Liver (tissue), 9 donors: ENCODE results near the gene PHOX2A. TPM values are rescaled to one million over a fixed set of nuclear protein-coding genes. Genes with fewer than 3 reads are reported as not detected.

ENCODE experiments used
- DNase-seq: peaks from one replicate; pipeline ENCODE4 v3.0.0-alpha.2; 2017; ENCODE audit warnings: low spot score
- H3K27ac ChIP-seq, 2 donors: one replicate each; pipeline ENCODE4 v1.7.0; 2013; ENCODE audit warnings: inconsistent platforms in 2 of 2, low read length in 2 of 2, control low read depth in 1 of 2, low read depth in 1 of 2, mild to moderate bottlenecking in 1 of 2
- H3K27me3 ChIP-seq, 4 donors: one replicate each; pipeline versions ENCODE4 v1.6.1 to v1.7.0; 2013; ENCODE audit warnings: low read length in 3 of 4, inconsistent platforms in 1 of 4, mild to moderate bottlenecking in 1 of 4, moderate library complexity in 1 of 4; ENCODE audit not compliant: control insufficient read depth in 4 of 4, insufficient read depth in 4 of 4
- H3K36me3 ChIP-seq, 4 donors: one replicate each; pipeline versions ENCODE4 v1.6.1 to v1.7.0; 2013; ENCODE audit warnings: low read length in 3 of 4, mild to moderate bottlenecking in 3 of 4, low read depth in 1 of 4, moderate library complexity in 1 of 4; ENCODE audit not compliant: control insufficient read depth in 4 of 4, insufficient read depth in 3 of 4
- H3K4me1 ChIP-seq, 4 donors: one replicate each; pipeline versions ENCODE4 v1.6.1 to v1.7.0; 2013; ENCODE audit warnings: low read length in 3 of 4, mild to moderate bottlenecking in 3 of 4, moderate library complexity in 1 of 4; ENCODE audit not compliant: control insufficient read depth in 4 of 4, insufficient read depth in 4 of 4
- H3K4me3 ChIP-seq, 3 donors: one replicate each; pipeline versions ENCODE4 v1.6.1 to v1.7.0; 2013; ENCODE audit warnings: low read length in 3 of 3, control low read depth in 1 of 3, low read depth in 1 of 3, mild to moderate bottlenecking in 1 of 3
- H3K9ac ChIP-seq, 2 donors: one replicate each; pipeline ENCODE4 v1.7.0; 2013; ENCODE audit warnings: low read length in 2 of 2, mild to moderate bottlenecking in 2 of 2, moderate library complexity in 2 of 2, control low read depth in 1 of 2, low read depth in 1 of 2
- H3K9me3 ChIP-seq, 4 donors: one replicate each; pipeline versions ENCODE4 v1.6.1 to v1.7.0; 2013; ENCODE audit warnings: low read length in 3 of 4; ENCODE audit not compliant: control insufficient read depth in 4 of 4
- ATF3 ChIP-seq: IDR thresholded peaks from 2 replicates; pipeline ENCODE4 v1.6.1; 2016; ENCODE audit warnings: antibody characterized with exemption
- CTCF ChIP-seq: fragments of 150-350 bp; IDR thresholded peaks from 2 replicates; pipeline ENCODE4 v1.5.1; 2017; ENCODE audit warnings: improper control_type of control experiment, low read depth, low read length; ENCODE audit not compliant: missing input control
- FOXA1 ChIP-seq: IDR thresholded peaks from 2 replicates; pipeline ENCODE4 v1.6.1; 2016; ENCODE audit warnings: antibody characterized with exemption
- FOXA2 ChIP-seq: IDR thresholded peaks from 2 replicates; pipeline ENCODE4 v1.6.1; 2016; ENCODE audit warnings: antibody characterized with exemption
- GABPA ChIP-seq, 2 donors: IDR thresholded peaks in 1 of 2; conservative IDR thresholded peaks in 1 of 2; 2 replicates each; pipeline ENCODE4 v1.6.1; 2016; ENCODE audit warnings: antibody characterized with exemption in 2 of 2, mild to moderate bottlenecking in 1 of 2, moderate library complexity in 1 of 2
- HNF4A ChIP-seq, 2 donors: conservative IDR thresholded peaks; 2 replicates each; pipeline ENCODE4 v1.6.1; 2016; ENCODE audit warnings: antibody characterized with exemption in 2 of 2, mild to moderate bottlenecking in 2 of 2
- HNF4G ChIP-seq: IDR thresholded peaks from 2 replicates; pipeline ENCODE4 v1.6.1; 2016; ENCODE audit warnings: antibody characterized with exemption
- JUND ChIP-seq, 2 donors: IDR thresholded peaks; 2 replicates each; pipeline ENCODE4 v1.6.1; 2016; ENCODE audit warnings: antibody characterized with exemption in 2 of 2
- MAX ChIP-seq: IDR thresholded peaks from 2 replicates; pipeline ENCODE4 v1.6.1; 2016; ENCODE audit warnings: antibody characterized with exemption
- NR2F2 ChIP-seq: IDR thresholded peaks from 2 replicates; pipeline ENCODE4 v1.6.1; 2016; ENCODE audit warnings: antibody characterized with exemption
- RAD21 ChIP-seq, 2 donors: IDR thresholded peaks; 2 replicates each; pipeline ENCODE4 v1.6.1; 2016; ENCODE audit warnings: antibody characterized with exemption in 2 of 2, mild to moderate bottlenecking in 2 of 2
- REST ChIP-seq: IDR thresholded peaks from 2 replicates; pipeline ENCODE4 v1.6.1; 2016; ENCODE audit warnings: antibody characterized with exemption, mild to moderate bottlenecking
- RXRA ChIP-seq, 2 donors: IDR thresholded peaks; 2 replicates each; pipeline ENCODE4 v1.6.1; 2017 to 2018; ENCODE audit warnings: antibody characterized with exemption in 2 of 2, mild to moderate bottlenecking in 1 of 2
- SP1 ChIP-seq: IDR thresholded peaks from 2 replicates; pipeline ENCODE4 v1.6.1; 2018; ENCODE audit warnings: antibody characterized with exemption, mild to moderate bottlenecking
- YY1 ChIP-seq: IDR thresholded peaks from 2 replicates; pipeline ENCODE4 v1.6.1; 2016; ENCODE audit warnings: antibody characterized with exemption, mild to moderate bottlenecking
- ZBTB33 ChIP-seq: IDR thresholded peaks from 2 replicates; pipeline ENCODE4 v1.6.1; 2016; ENCODE audit warnings: antibody characterized with exemption
- WGBS: extraction: QIAGEN DNeasy Blood & Tissue Kit; methylation state at CpG from one replicate; pipeline ENCODE4 v1.1.7; 2013; 5-methylcytosine and 5-hydroxymethylcytosine counted together
- polyA plus RNA-seq, 2 donors: library from polyadenylated mRNA; stranded (reverse) in 1 of 2; unstranded in 1 of 2; fragments of 200-250 nt in 1 of 2; fragments of >200 nt in 1 of 2; fragmentation: Nextera tagmentation in 1 of 2; extraction: Ambion mirVana in 1 of 2; gene quantifications; one replicate each; pipeline versions ENCODE4 v1.2.1 to v1.2.3, GENCODE V29; 2013 to 2015
- total RNA-seq, 2 donors: library from RNA; depleted of rRNA; stranded (reverse); fragments of >200 nt; gene quantifications; one replicate each; pipeline ENCODE4 v1.2.3, GENCODE V29; 2014
- donor health status: healthy.
- donor health status: healthy.
- donor health status: healthy.
- donor health status: healthy.
- donor health status: healthy.

Gene PHOX2A
- total RNA-seq (not detected), polyA plus RNA-seq (not detected)

- 5% methylated on average over 37 of the region's 37 CpGs for WGBS
- Histone ChIP-seq H3K9ac (no peak within 1 kb of the TSS), H3K4me1 (peaks cover 9 to 17% (median 13%) of the 10 kb centered on the region in 4 donors), H3K36me3 (no peaks in the 10 kb centered on the region), H3K4me3 (peak within 1 kb of the TSS in 1 of 3 donors; percentile 3), H3K27ac (no peak within 1 kb of the TSS), H3K27me3 (peaks cover 0 to 22% (median 11%) of the 10 kb centered on the region in 4 donors), H3K9me3 (no peaks in the 10 kb centered on the region)
- no peak for DNase-seq
- TF ChIP-seq NR2F2 (no peak), CTCF (no peak), YY1 (no peak), GABPA (IDR thresholded peaks at IDR 0.05 in 1 of 2, conservative IDR thresholded peaks at IDR 0.05 in 1 of 2) (no peak), ZBTB33 (no peak), RAD21 (IDR thresholded peaks at IDR 0.05) (no peak), REST (no peak)
Measured at GRCh38 chr11:72244060-72244360, at the start of gene PHOX2A. Gene PHOX2A, minus strand, starts transcription at chr11:72244176. Its CDS starts 172 bp downstream, at chr11:72244004.

GRCh38 chr11:72293391-72293790 is 49.4 kb upstream of the PHOX2A start:
- peaks cover 5 to 30% (median 12%) of the 10 kb centered on the region in 4 donors for H3K36me3 ChIP-seq
- 97% methylated on average over 14 of the region's 14 CpGs for WGBS
- H3K4me3 ChIP-seq: no peak overlapping the region
- H3K9ac ChIP-seq: no peak overlapping the region
- DNase-seq: no peak
- no peaks in the 10 kb centered on the region for H3K27me3 ChIP-seq
- H3K27ac ChIP-seq: no peak overlapping the region
- TF ChIP-seq YY1 (no peak), MAX (no peak), GABPA (IDR thresholded peaks at IDR 0.05 in 1 of 2, conservative IDR thresholded peaks at IDR 0.05 in 1 of 2) (no peak), FOXA2 (no peak), RXRA (IDR thresholded peaks at IDR 0.05) (no peak), REST (no peak), HNF4G (no peak), ATF3 (no peak), HNF4A (conservative IDR thresholded peaks at IDR 0.05) (no peak), FOXA1 (no peak), ZBTB33 (no peak), JUND (IDR thresholded peaks at IDR 0.05) (no peak), NR2F2 (no peak), RAD21 (IDR thresholded peaks at IDR 0.05) (no peak), SP1 (no peak)
- H3K4me1 ChIP-seq: no peaks in the 10 kb centered on the region
- H3K9me3 ChIP-seq: no peaks in the 10 kb centered on the region
